ENCODE results near the gene PPT2.

Gene PPT2

GRCh38 chr6:32127717-32128592, 26.0 kb upstream of the PPT2 start, which contains the start of gene ATF6B:
Gene ATF6B, minus strand, starts transcription at chr6:32128246. Its CDS starts 39 bp downstream, at chr6:32128207.
- no peaks in the 10 kb centered on the region for H3K27me3 ChIP-seq (replicated peaks; ENCODE audit: control insufficient read depth, insufficient read depth, low read length)
- no peak for TF ChIP-seq CTCF (IDR thresholded peaks at IDR 0.05; ENCODE audit: insufficient read depth, low read length, poor library complexity, severe bottlenecking)
- H3K36me3 ChIP-seq (ENCODE audit: control insufficient read depth, insufficient read depth, low read length) = peaks cover 2% of the 10 kb centered on the region
- H3K4me3 ChIP-seq (replicated peaks; ENCODE audit: low read depth, low read length) = peak within 1 kb of the TSS; percentile 99
- peak; percentile 89 for DNase-seq (ENCODE audit: extremely low read depth, insufficient read length)

- H3K4me3 ChIP-seq (replicated peaks; ENCODE audit: low read depth, low read length) = peak overlapping the region; percentile 85; the same call in 1 of the 2 replicates
- no peak for TF ChIP-seq CTCF (IDR thresholded peaks at IDR 0.05; ENCODE audit: insufficient read depth, low read length, poor library complexity, severe bottlenecking)
- no peak for DNase-seq (ENCODE audit: extremely low read depth, insufficient read length)
Measured at GRCh38 chr6:32128751-32129296, 25.1 kb upstream of the PPT2 start.

GRCh38 chr6:32129297-32130088, 24.4 kb upstream of the PPT2 start:
- no peak for TF ChIP-seq CTCF (IDR thresholded peaks at IDR 0.05; ENCODE audit: insufficient read depth, low read length, poor library complexity, severe bottlenecking)

More at GRCh38 chr6:32128751-32129296, 25.1 kb upstream of the PPT2 start:
- Histone ChIP-seq H3K27me3 (replicated peaks; ENCODE audit: control insufficient read depth, insufficient read depth, low read length) (no peaks in the 10 kb centered on the region), H3K36me3 (ENCODE audit: control insufficient read depth, insufficient read depth, low read length) (peaks cover 2% of the 10 kb centered on the region)

GRCh38 chr6:32131439-32131948, 22.4 kb upstream of the PPT2 start:
- DNase-seq (ENCODE audit: extremely low read depth, insufficient read length) = no peak
- no peak for TF ChIP-seq CTCF (IDR thresholded peaks at IDR 0.05; ENCODE audit: insufficient read depth, low read length, poor library complexity, severe bottlenecking)

More at GRCh38 chr6:32129297-32130088, 24.4 kb upstream of the PPT2 start:
- peak overlapping the region; percentile 85 for H3K4me3 ChIP-seq (replicated peaks; ENCODE audit: low read depth, low read length)
- H3K27me3 ChIP-seq (replicated peaks; ENCODE audit: control insufficient read depth, insufficient read depth, low read length) = no peaks in the 10 kb centered on the region; the same call in 1 of the 2 replicates
- no peak for DNase-seq (ENCODE audit: extremely low read depth, insufficient read length)
- peaks cover 2% of the 10 kb centered on the region for H3K36me3 ChIP-seq (ENCODE audit: control insufficient read depth, insufficient read depth, low read length)

GRCh38 chr6:32132110-32132509, 21.8 kb upstream of the PPT2 start:
- H3K27me3 ChIP-seq (replicated peaks; ENCODE audit: control insufficient read depth, insufficient read depth, low read length) = no peaks in the 10 kb centered on the region; the same call in 1 of the 2 replicates
- DNase-seq (ENCODE audit: extremely low read depth, insufficient read length) = no peak
- H3K36me3 ChIP-seq (ENCODE audit: control insufficient read depth, insufficient read depth, low read length) = no peaks in the 10 kb centered on the region
- no peak for TF ChIP-seq CTCF (IDR thresholded peaks at IDR 0.05; ENCODE audit: insufficient read depth, low read length, poor library complexity, severe bottlenecking)
- no peak overlapping the region for H3K4me3 ChIP-seq (replicated peaks; ENCODE audit: low read depth, low read length)

More at GRCh38 chr6:32131439-32131948, 22.4 kb upstream of the PPT2 start:
- Histone ChIP-seq H3K27me3 (replicated peaks; ENCODE audit: control insufficient read depth, insufficient read depth, low read length) (no peaks in the 10 kb centered on the region; the same call in 1 of the 2 replicates), H3K36me3 (ENCODE audit: control insufficient read depth, insufficient read depth, low read length) (no peaks in the 10 kb centered on the region), H3K4me3 (replicated peaks; ENCODE audit: low read depth, low read length) (no peak overlapping the region)
